ENCODE results near the gene EPN1.
A peak's percentile ranks its signal among the peaks of the same experiment; 100 is the strongest.

EPN1 gene

GRCh38 chr19:55674841-55675660 lies at the start of gene EPN1:
Gene EPN1 (plus strand): TSS chr19:55675226. CDS start chr19:55678628, 3,402 bp downstream.
- peak; percentile 98 for DNase-seq

GRCh38 chr19:55626350-55626749 lies 48.7 kb upstream of the EPN1 start:
- DNase-seq, result no peak

DNA sequence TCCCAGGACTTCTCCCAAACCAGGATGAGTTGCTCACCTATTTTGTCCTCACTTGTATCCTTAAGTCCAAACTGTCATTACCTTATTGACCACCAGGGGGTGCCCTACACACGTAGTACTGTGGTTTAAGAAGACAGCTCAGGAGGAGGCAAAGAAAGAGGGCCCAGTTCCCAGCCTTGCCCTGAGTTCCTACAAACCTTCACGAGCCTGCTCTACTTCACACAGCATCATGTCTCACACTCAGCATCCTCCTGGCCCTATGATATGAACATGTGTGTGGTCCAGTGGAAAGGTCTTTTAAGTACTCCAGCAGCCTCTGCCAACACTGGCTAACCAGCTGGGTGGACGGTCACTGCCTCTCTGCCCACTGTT lies 42.6 kb upstream of the EPN1 start:
- peak; percentile 88 for DNase-seq

DNA sequence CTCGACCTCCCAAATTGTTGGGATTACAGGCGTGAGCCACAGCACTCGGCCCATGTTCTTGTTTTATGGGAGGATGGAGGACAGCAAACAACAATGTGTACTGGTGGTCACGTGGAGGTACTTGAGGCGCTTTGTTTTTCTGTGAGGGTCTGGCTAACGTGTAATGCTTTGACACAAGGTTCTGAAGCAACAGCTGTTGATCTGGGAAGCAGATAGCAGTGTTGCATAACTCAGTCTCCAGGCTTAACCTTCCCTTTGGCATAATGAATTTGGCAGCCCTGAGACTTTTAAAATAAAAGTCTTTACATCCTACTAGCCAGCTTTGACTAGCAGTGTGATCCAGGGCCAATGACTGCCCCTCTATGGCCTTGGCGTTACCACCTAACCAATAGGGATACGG lies 41.2 kb upstream of the EPN1 start:
- DNase-seq, result no peak

DNA sequence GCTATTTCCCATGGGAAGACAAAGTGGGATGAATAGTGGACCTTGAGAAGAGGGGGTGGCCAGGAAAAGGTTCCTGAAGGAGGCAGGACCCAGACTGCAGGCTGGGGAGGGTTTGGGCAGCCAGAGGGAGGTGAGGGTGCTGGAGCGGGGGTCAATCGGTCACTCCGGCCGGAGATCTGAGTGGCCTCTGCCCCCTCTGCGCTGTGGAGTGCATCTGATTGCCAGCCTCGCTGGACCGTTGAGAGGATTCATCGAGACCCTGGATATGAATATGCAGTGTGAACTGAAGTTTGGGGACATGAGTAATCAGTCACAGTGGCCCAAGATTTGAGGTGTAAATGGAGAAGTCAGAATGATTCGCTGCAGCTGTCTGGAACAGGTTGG lies 39.7 kb upstream of the EPN1 start:
- DNase-seq, result no peak

DNA sequence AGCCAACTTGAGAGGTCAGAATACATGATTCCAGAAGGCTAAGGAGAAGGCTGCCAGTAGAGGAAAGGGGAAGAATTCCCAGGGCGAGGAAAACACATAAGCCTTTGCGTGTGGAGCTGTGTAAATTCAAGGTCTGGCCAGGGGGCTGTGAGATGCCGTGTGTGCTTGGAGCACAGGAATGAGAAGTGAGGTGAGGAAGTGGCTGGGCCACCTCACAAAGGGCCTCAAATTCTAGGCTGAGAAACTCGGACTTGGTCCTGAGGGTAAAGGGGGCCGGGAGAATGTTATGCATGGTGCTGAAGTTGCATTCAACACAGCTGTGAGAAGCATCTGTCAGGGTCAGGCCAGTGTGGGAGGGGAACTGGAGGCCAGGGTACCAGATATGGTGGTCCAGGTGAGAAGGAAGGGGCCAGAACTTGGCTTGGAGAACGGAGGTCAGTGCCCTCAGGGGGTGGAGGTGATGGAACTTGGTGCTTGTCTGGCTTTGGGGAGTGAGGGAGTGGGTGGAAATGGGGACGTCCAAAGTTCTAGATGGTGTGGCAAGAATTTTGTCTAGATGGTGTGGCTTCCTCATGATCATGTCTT lies 39.1 kb upstream of the EPN1 start:
- DNase-seq, result no peak

DNA sequence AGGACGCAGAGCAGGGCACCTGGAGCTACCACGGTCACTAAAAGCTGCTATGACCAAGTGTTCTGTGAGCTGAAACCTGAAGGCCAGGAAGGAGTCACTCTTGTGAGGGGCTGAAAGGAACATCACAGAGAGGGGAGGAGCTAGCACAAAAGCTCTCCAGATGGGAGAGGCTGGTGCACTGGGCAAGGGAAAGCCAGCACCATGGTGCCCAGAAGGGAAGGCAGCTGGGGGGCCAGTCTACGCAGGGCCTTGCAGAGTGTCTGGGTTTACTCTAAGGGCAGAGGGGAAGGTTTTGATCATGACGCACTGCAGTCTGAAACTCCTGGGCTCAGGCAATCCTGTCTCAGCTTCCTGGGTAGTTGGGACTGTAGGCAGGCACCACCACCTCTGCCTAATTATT lies 38.3 kb upstream of the EPN1 start:
- no peak for DNase-seq

DNA sequence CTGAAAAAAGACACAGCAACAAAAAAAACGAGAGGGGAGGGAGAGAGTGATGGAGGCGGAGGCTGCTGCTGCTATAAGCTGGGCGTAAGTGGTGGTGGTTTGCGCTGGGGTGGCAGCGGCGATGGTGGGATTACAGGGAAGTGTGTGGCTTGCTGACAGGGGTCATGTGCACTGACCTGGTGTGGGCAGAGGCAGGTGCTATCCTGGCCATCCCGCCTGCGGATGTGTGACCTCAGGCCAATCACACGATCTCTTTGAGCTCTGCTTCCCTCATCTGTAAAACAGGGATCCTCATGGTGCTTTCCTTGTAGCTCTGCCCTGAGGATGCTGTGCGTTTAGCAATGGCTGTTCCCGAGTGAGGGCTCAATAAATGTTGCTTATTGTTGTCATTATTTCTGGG lies 37.5 kb upstream of the EPN1 start:
- no peak for DNase-seq

DNA sequence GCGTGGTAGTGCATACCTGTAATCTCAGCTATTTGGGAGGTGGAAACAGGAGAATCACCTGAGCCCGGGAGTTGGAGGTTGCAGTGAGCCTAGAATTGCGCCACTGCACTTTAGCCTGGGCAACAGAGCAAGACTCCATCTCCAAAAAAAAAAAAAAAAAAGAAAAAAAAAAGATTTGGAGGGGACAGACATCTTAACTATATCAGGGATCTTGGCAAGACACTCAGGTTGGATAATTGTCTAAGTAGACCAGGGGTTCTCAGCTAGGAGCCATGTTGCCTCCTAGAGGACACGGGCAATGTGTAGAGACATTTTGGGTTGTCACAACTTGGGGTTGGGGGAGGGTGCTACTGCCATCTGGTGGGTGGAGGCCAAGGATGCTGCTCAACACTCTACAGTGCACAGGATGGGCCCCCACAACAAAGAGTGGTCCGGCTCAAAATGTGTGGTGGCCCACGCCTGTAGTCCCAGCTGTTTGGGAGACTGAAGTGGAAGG lies 36.1 kb upstream of the EPN1 start:
- DNase-seq, result peak; percentile 58

DNA sequence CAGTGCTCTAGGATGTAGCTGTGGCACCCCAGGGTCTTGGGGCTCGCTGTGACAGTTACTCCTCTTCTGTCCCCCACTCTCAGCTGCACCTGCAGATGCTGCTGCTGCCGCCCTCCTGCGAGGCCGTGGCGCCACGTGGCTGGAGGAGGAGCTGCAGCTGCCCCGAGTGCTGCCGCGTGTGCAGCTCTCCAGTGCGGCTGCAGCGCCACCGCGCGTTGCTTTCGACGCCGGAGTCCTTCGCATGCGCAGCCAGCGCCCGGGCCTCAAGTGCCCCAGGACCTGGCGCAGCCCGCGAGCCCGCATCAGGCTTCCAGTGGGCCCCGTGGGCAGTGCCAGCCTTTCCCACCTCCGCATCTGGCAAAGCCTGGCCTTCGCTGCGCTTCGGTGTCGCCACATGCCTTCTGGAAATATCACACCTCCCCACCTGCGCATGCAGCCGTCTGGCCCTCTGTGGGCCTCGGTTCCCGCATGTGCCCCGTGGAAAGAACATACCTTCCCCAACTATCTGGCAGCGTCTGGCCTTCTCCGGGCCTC lies 34.9 kb upstream of the EPN1 start:
- peak; percentile 59 for DNase-seq

DNA sequence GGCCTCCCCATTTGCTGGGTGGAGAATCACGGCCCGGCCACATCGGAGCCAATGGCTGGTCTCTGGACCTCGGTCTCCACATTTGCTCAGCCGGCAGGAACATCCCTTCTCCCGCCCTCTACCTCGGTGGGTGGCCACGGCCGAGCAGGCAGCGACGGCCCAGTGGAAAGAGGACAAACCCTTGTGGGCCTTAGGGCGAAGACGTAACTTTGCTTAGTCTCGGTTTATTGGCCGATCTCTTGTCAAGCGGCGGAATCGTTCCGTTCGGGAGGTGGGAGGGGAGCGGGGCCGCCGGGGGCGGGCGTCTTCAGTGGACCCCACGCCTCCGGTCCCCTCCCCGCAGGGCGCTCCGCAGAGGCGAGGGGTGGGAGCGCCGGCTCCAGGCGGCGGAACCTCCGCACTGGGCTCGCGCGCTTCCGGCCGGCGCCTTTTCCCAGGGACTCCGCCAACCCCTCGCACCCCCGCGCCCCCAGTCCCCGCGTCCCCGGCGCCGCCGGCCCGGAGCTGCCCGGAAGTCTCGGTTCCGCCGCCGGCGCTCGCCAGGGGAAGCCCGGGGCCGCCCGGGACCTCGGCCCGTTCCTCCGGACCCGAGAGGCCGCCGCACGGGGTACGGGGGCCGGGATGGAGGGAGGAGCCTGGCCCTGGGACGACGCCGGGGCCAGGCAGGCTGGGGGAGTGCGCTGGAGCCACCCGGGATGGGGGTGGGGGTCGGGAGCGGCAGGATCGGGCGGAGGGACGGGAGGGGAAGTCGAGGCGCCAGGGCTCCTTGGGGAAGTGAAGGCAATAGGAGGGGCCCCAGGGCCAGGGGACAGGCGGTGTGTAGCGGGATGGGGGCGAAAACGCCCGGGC lies 34.2 kb upstream of the EPN1 start, which contains the start of gene ZNF580:
TSS of gene ZNF580 (plus strand) at position 426 of the 849 bp plus-strand sequence. CDS start 1,507 bp downstream, outside the sequence.
- DNase-seq, result peak; percentile 54

- DNase-seq, result no peak
Measured at GRCh38 chr19:55641426-55642152, 33.4 kb upstream of the EPN1 start.

DNA sequence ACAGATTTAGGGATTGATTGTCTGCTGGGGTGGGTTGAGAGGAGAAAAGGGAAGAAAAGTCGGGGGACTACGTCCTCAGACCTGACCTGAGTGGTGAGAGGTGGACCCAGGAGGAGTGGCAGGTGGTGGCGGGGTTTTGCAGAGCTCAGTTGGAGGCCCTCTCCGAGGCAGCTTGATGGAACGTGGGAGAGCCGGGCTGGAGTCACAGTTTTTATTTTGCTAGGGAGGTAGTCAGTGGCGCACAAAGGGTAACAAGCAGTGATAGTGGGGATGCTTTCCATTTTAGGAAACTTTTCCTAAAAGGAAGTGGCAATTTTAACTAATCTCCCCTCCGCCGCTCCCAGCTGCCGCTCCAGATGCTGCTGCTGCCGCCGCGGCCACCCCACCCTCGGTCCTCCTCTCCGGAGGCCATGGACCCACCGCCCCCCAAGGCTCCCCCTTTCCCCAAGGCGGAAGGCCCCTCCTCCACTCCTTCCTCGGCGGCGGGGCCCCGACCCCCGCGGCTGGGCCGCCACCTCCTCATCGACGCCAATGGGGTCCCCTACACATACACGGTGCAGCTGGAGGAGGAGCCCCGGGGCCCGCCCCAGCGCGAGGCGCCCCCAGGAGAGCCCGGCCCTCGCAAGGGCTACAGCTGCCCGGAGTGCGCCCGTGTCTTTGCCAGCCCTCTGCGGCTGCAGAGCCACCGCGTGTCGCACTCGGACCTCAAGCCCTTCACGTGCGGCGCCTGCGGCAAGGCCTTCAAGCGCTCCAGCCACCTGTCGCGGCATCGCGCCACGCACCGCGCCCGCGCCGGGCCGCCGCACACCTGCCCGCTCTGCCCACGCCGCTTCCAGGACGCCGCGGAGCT lies 32.6 kb upstream of the EPN1 start:
- DNase-seq, result no peak

- DNase-seq, result peak; percentile 45
Measured at GRCh38 chr19:55643003-55643886, 31.8 kb upstream of the EPN1 start, which contains the start of gene ZNF581. Gene ZNF581 (plus strand): TSS chr19:55643649. CDS start chr19:55644572, 923 bp downstream.

DNA sequence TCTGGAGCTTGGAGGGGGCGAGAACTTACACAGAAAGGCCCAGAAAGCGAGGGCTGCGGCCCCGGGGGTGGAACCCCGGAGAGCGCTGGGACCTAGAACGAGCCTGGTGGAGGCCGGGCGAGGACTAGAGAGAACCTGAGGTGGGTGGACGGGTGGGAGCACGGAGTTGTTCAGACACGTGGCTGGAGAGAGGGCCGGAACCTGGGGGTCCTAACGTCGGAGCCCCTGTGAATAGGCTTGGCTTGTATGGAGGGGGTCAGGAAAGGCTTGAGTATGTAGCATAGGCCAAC lies 31.2 kb upstream of the EPN1 start:
- no peak for DNase-seq

GRCh38 chr19:55644191-55644833 lies 30.7 kb upstream of the EPN1 start:
- DNase-seq, result no peak

GRCh38 chr19:55644842-55645511 lies 30.0 kb upstream of the EPN1 start:
- DNase-seq, result no peak

DNA sequence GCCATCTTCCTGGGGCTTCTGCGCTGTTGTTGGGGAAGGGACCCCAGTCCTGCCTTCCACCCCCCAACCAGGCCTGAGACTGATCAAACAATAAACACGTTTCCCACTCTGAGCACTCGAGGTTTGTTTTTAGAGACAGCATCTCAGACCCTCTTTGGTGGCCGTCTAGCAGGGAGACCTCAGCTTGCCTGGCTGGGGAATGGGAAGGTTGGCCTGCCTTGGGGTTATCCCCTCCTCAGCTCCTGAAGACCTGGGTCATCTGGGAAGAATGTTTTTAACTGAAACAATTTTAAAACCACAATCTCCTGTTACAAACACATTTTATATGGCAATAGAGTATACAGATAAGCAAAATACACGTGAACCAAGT lies 29.5 kb upstream of the EPN1 start:
- no peak for DNase-seq

Measured in COR-L47 (cell line).